Activated T-helper 1 cell treated with anti-CD3 and anti-CD28 coated beads, Interleukin-2, amount 50 U/mL, for 16 hours (primary cell): ENCODE results near the gene PTGS1.
"Not testable (repeated sequence)": the region's sequence is repeated elsewhere in the genome, so short reads cannot be mapped to it uniquely, and the experiment has no call there.

Source experiments
- DNase-seq, 2 donors: peaks; one replicate each; pipeline ENCODE4 v3.0.0-alpha.2; 2020; ENCODE audit warnings: low read depth in 1 of 2, low spot score in 1 of 2

The PTGS1 gene

DNA sequence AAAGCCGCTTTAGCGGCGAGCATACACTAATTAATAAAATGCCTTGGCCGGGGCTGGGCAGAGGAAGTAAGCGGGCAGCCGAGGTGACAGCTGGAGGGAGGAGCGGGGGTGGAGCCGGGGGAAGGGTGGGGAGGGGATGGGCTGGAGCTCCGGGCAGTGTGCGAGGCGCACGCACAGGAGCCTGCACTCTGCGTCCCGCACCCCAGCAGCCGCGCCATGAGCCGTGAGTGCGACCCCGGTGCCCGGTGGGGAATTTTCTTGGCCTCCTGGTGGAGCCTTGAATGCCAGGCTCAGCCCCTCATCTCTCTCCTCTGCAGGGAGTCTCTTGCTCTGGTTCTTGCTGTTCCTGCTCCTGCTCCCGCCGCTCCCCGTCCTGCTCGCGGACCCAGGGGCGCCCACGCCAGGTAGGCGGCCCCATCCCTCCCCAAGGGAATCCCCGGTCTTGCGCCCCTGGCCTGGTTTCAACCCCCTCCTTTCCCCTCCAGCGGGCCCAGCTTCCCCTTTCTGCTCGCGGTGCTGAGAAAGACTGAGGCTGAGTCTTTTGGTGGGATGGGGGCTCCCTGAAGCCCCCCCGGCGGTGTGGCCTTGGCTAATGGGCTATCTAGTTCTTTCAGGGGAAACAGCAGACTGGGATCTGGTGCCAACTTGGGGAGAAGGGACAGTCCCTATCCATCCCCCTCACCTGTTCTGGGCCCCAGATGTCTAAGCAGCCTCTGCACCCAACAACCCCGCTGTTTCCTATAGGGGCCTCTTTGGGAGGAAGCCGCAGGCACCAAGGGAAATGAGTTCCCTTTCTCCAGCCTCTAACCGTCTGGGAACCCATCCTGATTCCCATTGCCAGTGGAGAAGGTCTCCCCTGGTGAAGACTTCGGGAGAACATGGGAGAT is at the start of gene PTGS1:
Gene PTGS1 (plus strand): TSS at position 156 of the 887 bp plus-strand sequence. CDS start 61 bp downstream, at position 217.
- no peak for DNase-seq

DNA sequence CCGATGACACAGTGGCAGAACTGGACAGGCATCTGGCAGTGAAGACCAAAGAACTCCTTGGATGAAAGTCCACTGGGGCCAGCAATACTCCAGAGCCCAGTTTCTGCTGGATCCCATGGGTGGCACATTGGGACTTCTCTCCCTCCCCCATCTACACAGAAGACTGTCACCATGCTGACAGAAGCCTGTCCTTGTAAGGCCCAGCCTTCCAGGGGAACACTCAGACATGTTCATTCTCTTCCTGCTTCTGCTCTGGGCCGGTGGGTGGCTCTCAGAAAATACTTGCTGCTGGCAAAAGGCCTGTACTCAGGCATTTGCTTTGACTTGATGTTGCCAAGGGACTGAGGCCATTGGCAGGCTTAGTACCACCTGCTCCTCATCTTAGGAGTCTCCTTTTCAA is 48.3 kb upstream of the PTGS1 start:
- DNase-seq, result no peak

DNA sequence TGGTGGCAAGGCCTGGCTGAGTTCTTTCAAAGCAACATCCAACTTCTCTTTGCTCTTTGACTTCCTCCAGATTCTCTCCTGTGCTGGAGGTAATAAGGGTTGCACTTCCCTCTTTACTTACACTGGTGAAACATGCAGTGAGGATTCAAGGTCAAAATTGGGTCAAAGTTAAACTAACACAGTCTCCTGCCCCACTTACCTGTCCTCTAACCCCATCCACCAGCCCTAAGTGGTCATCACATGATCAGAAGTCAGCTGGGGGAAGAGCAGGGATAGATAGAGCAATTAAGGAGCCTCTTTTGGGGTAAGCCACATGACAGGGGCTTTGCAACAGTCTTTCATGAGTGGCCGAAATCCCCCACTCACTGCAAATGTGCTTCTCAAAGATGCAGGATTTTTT is 46.2 kb upstream of the PTGS1 start:
- not testable (repeated sequence) for DNase-seq

DNA sequence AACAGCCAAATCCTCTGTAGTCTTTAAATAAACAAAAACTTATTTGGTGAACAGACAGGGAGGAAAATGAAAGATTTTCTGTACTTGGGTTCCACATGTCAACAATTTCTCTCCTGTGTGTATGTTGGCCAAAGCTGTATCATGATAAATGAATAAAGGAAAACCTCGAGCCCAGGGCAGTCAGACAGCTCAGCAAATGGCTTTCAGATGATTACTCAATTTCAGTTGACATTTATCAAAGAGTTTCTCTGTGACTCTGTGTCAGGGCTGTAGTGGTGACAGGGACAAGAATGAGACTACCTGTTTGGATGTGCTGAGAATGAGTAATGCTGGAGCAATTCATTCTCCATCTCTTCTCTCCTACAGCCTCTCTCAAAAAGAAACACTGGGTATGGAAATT is 45.7 kb upstream of the PTGS1 start:
- DNase-seq, result no peak

DNA sequence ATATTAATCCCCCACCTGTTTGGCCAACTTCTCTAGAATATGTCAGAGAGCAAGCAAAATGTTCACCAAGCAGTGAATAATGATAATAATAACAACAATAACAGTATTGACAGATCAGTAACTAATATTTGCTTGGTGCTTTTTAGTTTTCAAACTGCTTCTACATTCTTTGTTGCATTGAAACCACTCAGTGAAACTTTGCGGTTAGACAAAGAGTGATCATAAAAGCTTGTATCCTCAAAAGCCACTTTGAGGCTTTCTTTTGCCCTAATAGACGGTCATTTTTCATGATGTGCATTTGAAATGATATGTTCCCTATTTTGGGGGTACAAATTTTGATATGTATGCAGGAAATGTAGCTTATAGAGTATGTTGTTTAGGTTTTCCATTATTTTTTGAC is 43.6 kb upstream of the PTGS1 start:
- no peak for DNase-seq

DNA sequence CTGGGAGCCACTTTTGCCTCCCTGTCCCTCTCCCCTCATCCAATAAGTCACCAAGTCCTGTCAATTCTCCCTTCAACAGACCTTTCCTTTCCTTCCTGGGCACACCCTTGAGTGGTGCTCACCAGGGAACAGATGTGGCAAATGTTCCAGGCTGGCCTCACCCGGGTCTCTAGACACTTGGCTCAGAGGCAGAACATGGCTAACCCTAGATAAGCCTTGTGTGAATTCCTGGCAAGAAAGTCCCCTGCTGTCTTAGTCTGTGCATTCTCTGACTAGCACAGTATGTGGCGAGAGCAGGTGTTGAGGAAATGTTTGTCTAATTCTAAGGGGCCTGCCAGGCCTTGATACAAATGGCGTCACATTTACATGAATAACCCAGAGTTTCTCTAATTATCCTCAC is 41.2 kb upstream of the PTGS1 start:
- no peak for DNase-seq

DNA sequence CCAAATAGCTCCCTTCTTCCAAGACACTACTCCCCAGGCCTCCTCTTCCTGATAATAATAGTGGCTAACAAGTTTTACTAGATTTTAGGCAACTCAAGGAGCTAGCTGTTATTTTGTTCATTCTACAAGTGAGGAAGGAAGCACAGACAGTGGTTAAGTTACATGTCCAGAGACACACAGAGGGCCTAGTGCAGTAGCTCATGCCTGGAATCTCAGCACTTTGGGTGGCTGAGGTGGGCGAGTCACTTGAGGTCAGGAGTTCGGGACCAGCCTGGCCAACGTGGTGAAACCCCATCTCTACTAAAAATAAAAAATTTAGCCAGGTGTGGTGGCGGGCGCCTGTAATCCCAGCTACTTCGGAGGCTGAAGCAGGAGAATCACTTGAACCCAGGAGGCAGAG is 40.4 kb upstream of the PTGS1 start:
- DNase-seq, result not testable (repeated sequence)

DNA sequence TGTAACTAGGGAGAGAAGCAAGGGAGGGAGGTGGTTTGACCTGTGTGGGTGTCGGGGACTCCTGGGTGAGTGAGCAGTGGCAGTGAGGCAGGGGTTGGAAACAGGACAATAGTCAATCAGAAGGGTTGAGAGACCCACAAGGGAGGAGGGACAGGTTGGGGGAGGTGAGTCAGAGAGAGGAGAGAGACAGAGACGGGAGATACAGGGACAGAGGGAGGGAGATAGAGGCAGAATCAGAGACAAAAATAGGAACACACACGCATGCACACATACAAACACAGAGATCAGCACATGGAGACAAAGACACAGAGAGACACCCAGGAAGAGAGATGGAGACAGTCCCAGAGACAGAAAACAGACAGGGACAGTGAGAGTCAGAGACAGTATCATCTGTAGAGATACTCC is 39.3 kb upstream of the PTGS1 start:
- DNase-seq, result no peak

DNA sequence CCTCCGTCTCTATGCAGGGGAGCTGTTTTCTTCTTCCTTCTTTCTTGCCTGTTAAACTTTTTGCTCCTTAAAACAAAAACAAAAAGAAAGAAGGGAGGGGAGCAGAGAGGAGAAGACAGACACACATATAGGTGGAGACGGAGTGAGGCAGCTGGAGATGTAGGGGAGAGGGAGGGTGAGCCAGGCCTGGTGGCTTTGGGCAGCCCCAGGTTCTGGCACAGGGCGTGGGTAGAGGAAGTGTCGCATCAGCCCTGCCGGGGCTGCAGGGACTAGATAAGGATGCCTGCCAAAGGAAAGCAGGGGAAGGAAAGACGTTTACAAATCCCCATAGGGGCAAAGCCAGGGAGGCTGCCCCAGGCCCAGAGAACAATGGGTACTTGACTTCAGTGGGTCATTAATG is 38.7 kb upstream of the PTGS1 start:
- DNase-seq, result no peak

DNA sequence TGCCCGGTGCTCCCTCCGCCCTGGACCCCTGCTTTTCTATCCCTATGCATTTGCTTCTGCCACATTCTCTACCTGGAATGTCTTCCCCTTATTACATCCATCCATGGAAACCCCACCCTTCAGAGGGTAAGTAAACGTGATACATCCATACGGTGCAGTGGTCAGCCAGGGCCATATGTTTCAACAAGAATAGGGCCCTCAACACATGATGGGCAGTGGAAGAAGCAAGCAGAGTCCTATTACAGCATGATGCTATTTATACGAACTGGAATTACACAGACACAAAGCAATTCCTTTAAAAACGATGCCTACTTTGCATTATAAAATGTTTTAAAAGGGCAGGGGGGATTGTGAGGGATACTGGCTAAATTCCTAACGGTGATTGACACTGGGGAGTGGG is 38.2 kb upstream of the PTGS1 start:
- DNase-seq, result no peak

DNA sequence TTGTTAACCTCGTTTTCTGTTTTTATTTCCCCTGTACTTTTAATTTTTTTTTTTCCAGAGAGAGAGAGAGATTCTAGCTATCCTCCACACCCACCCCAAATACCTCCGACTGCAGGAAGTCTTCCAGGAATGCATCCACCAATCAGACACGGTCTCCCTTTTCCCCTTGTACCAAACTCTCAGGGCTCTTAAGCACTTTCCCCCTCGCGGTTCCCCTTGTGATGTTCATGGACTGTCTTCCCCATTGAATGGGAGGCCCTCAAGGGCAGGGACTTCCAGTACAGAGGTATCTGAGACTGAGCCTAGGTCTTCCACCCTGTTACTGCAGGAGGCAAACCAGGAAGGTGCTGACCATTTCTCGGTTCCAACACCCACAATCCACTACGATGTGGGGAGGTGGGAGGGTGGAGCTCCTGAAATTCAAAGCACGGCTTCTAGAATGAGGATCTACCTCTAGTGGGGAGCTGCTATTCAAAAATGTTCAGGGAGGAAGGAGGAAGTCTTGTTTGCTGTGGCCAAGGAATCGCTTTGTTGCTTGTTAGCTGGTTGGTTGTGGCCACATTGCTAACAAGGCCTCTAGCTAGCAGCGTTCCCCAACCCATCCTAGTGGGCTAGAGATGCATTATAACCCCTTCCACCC is 37.5 kb upstream of the PTGS1 start:
- no peak for DNase-seq

DNA sequence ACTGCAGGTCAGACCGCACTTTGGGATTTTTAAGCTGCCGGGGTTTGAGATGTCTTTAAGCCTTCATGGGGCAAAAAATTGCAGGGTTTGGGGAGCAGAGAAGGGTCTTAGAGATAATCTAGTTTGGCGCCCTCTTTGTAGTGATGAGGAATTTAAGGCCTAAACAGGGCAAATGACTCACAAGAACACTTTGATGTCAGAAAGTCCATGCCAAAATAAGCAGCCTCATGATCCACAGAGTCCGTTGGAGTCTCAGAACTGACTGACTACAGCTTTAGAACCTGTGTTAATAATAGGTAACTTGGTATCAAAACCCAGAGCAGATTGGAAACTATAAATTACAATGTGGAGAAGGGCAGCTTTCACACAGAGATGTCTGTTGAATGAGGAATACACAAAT is 35.9 kb upstream of the PTGS1 start:
- DNase-seq, result no peak

DNA sequence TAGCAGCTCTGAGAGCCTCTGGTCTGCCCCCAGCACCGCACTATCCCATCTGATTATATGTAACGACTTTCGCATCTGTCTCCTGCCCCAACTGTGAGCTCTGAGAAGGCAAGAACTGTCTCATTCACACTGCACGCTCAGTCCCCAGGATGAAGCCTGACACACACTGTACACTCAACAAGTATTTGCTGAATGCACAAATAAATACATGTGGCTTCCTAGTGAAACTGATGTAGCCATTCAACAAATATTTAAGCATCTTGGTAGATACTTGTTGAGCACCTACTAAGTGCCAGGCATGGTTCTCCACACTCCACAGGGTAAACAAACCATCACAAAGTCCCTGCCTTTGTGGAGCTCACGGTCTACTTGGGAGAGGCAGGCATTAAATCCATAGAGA is 34.6 kb upstream of the PTGS1 start:
- DNase-seq, result no peak

DNA sequence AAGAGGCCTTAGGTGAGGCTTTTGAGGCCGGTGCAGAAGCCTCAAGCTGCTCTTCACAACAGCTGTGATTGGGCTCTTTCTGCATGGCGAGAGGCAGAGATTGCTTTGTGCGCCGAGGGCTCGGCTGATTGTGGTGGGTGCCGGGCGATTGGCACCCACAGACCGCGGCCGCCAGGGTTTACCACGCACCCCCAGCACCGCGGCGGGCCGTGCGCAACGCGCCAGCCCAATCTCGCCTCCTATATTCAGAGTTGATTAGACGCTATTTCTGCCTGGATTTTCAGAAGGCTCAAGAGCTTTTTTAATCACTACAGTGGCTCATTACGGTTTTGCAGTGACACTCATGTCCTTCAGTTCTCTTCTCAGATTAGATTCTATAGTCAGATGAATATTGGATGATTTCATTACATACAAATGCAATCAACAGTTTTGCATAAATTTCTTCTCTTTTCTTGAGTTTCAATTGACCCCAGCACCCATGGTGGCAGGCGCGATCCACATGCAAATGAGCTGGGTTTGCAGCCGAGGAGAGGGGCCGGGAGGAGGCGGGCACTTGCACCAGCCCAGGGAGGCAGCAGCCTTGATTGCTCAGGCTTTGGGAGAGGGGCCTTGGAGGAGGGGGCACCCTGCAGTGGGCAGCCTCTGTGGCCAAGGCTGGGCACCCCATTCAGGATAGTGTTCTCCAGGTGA is 33.8 kb upstream of the PTGS1 start:
- DNase-seq, result no peak

DNA sequence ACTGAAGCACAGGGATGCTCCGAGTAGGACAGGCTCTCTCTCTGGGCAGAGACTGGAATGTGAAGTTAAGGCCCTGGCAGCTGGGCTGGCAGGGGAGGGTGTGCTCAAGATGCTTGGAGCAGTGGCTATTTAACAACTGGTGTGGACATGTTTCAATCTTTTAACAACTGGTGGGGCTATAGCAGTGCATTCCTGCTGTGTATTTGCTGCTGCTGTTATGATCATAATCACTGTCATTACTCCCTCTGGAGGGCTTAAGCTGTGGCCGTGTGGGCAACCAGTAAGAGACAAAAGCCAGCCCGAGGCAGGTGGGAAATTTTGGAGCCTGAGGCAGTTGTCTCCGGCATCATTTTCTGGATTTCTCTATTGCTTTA is 33.3 kb upstream of the PTGS1 start:
- no peak for DNase-seq

DNA sequence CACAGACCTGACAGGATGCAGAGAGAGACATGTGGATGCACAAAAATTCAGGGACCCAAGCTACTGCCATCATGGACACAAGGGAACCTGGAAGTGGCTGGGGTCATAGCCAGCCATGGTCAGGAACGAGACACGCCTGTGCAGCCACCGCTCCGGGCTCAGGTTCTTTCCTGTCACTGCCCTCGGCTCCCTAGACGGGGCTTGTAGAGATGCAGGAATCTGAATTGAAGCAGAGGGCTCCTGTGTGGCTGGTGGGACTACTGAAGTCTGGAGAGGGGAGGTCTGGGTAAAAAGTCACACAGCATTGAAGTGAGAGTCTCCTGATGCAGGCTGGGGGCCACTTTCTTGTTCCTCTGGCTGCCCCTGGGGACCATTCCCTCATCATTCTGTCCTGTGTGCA is 32.3 kb upstream of the PTGS1 start:
- DNase-seq, result no peak

DNA sequence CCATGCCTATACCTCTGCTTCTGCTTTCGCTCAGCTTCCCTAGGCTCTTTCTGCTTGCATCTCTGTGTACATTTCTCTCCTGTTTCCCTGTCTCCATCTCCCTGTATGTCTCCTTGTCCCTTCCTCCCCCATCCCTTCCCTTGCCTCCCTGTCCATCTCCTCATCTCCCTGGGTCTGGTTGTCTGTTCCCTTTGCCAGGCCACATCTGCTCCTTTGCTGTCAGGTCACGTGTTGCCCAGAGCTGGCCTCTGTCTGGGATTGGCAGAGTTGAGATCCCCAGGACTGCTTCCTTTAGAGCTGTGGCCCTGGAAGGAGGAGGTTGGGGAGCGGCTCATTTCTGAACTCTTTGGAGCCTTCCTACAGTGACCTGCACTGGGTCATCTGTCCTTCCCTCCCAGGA is 31.8 kb upstream of the PTGS1 start:
- no peak for DNase-seq

DNA sequence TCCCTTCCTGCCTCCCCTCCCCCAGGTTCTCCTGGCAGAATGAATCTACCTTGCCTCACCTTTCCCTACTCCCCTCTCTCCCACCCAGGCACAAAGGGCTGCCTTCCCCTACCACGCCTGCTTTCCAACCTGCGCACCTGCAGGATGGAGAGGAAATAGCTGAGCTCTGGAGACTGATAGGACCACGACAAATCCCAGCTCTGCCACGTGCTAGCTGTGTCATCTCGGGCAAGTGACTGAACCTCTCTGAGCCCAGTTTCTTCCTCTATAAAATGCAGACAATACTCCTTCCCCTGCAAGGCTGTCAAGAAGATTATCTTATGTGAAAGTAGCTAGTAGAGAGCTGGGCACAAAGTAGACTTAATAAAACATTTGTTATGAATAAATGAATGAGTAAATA is 31.2 kb upstream of the PTGS1 start:
- DNase-seq, result no peak

DNA sequence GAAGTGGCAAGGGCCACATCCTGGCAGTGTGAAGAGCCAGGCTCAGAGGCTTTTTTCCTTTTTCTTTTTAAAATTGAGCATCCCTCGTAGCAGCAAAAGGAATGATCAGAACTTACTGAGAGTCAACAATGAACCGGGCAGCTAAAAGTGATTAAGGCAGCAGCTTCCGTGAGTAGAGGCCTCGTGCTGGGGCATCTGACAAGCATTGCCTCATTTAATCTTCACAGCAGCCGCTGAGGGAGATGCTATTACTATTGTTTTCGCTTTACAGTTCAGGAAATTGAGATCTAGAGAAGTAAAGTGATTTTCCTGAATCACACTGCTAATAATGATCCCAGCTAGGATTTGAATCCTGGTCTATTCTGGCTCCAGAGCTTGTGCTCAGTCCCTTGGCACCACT is 30.7 kb upstream of the PTGS1 start:
- no peak for DNase-seq

DNA sequence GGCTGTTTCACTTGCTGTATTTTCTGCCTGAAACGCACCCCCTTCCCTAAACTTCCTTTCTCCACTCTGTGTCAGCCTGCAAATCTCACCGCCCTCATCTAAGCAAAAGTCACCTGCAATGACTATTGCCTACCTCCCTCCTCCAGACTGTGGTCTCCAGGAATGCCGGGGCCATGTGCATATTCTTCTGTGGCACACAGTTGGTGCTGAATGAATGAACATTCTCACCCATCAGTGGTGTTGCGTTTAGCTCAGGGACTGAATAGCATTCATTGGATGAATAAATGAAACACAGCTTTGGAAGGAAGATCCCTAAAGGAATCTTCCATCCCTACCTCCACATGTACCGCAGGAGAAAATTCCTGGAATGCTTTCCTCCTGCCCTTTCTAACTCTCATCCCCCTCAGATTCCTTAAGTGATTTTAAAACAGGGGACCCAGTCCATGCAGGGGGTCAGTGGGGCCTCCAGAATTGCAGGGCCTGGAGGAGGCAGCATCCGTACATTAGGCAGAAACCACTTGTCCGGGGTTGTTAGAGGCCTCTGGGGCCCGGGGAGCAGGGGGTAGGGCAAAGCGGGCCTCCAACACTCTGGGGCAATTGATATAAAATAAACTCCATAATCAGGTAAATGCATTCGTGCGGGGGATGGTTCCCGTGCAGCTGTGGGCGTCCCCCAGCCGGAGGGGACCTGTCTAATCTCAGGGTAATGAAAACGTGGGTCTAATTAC is 28.3 kb upstream of the PTGS1 start:
- DNase-seq, result no peak

DNA sequence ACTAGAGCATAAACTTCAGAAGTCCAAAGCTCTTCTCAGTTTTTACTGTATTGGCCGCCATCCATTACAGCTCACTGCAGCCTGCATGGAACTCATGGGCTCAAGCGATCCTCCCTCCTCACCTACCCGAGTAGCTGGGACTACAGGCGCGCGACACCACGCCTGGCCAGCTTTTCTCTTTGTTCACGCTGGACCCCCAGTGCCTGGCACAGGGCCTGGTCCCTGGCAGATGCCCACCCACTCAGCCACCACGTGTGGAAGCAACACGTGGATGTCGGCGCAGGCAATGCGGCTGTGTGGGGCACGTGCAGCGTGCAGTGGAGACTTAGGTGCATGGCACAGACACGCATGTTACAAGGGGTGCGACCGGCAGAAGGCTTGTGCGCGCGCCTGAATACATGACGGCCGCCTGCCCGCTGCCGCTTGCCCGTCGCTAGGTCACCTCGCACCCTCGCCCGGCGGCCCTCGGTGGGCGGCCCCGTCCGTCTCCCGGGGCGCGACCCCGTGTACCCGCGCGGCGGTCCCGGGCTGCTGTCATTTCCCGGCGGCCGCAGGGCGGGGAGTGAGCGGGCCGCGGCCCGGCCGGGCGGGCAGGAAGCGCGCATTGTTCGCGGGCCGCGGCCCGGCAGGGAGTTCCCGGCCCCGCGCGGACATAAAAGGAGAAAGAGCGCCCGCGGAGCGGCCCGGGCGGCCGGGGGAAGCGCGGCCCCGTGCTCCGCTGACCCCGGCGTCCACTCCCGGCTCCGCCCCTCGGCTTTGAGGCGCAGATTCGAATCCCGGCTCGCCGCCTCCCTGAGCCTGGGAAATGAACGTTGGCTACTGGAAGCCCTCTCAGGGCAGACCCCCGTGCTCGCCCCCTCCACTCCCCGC is 24.1 kb upstream of the PTGS1 start:
- no peak for DNase-seq
